DOHH2 (cell line): ENCODE results near the gene FGF9.

Experiments used
- H3F3A ChIP-seq: fragments of 200-600 bp; sonication (generic), shearing (Covaris generic); 2 replicates; pipeline ENCODE4 v1.6.0; 2016; ENCODE audit warnings: antibody characterized with exemption, mild to moderate bottlenecking; ENCODE audit not compliant: control insufficient read depth, insufficient read depth
- H3K27ac ChIP-seq: fragments of 200-600 bp; sonication (generic); 2 replicates; pipeline ENCODE4 v1.5.1; 2014; ENCODE audit warnings: low read depth, mild to moderate bottlenecking, low read length, moderate library complexity
- H3K27me3 ChIP-seq: fragments of 200-600 bp; sonication (generic); 2 replicates; pipeline ENCODE4 v1.6.1; 2014; ENCODE audit warnings: mild to moderate bottlenecking, low read length, mixed read lengths; ENCODE audit not compliant: control insufficient read depth
- H3K36me3 ChIP-seq: fragments of 200-600 bp; sonication (generic); 2 replicates; pipeline ENCODE4 v1.6.1; 2014; ENCODE audit warnings: mild to moderate bottlenecking, low read length, moderate library complexity, mixed read lengths; ENCODE audit not compliant: control insufficient read depth
- H3K4me1 ChIP-seq: fragments of 200-600 bp; sonication (generic); 2 replicates; pipeline ENCODE4 v1.6.1; 2014; ENCODE audit warnings: mild to moderate bottlenecking, low read length, mixed read lengths; ENCODE audit not compliant: control insufficient read depth
- H3K4me2 ChIP-seq: fragments of 200-600 bp; sonication (generic); 2 replicates; pipeline ENCODE4 v1.6.0; 2014; ENCODE audit warnings: mild to moderate bottlenecking, low read length, moderate library complexity
- H3K4me3 ChIP-seq: fragments of 200-600 bp; sonication (generic); 2 replicates; pipeline ENCODE4 v1.5.1; 2014; ENCODE audit warnings: mild to moderate bottlenecking, low read length, mixed read lengths
- H3K79me2 ChIP-seq: fragments of 200-600 bp; sonication (generic); 2 replicates; pipeline ENCODE4 v1.6.1; 2014; ENCODE audit warnings: mild to moderate bottlenecking, low read length, mixed read lengths; ENCODE audit not compliant: control insufficient read depth
- H3K9me2 ChIP-seq: fragments of 200-600 bp; sonication (generic); replicated peaks from 2 replicates; pipeline ENCODE4 v1.6.1; 2014; ENCODE audit warnings: mild to moderate bottlenecking, low read length, mixed read lengths; ENCODE audit not compliant: control insufficient read depth
- H3K9me3 ChIP-seq: fragments of 200-600 bp; sonication (generic); 2 replicates; pipeline ENCODE4 v1.6.1; 2014; ENCODE audit warnings: antibody characterized with exemption, low read length, mixed read lengths; ENCODE audit not compliant: control insufficient read depth, insufficient read depth
- H4K20me1 ChIP-seq: fragments of 200-600 bp; sonication (generic); 2 replicates; pipeline ENCODE4 v1.6.0; 2014; ENCODE audit warnings: low read depth, mild to moderate bottlenecking, antibody characterized with exemption, low read length, moderate library complexity; ENCODE audit not compliant: control insufficient read depth, insufficient read depth
- CTCF ChIP-seq: fragments of 200-600 bp; sonication (generic); IDR thresholded peaks from one replicate; pipeline ENCODE4 v1.5.1; 2014; ENCODE audit warnings: antibody characterized with exemption, mild to moderate bottlenecking, low read depth, low read length; ENCODE audit not compliant: poor library complexity, severe bottlenecking
- EZH2phosphoT487 ChIP-seq: fragments of 200-600 bp; sonication (generic); IDR thresholded peaks from 2 replicates; pipeline ENCODE4 v1.6.1; 2017; ENCODE audit warnings: borderline replicate concordance, mild to moderate bottlenecking, antibody characterized with exemption, low read length, moderate library complexity, mixed read lengths

The FGF9 gene

GRCh38 chr13:21670006-21670882 is 629 bp upstream of the FGF9 start:
- H3K4me2 ChIP-seq: peak overlapping the region; percentile 99
- TF ChIP-seq CTCF: peak; percentile 58
- TF ChIP-seq EZH2phosphoT487: no peak
- peaks cover 51% of the 10 kb centered on the region for H3K4me1 ChIP-seq
- peak overlapping the region; percentile 79 for H3K4me3 ChIP-seq
- no peaks in the 10 kb centered on the region for H3F3A ChIP-seq
- H3K27ac ChIP-seq: no peak overlapping the region
- no peaks in the 10 kb centered on the region for H3K79me2 ChIP-seq
- H4K20me1 ChIP-seq: peaks cover 7% of the 10 kb centered on the region
- peaks cover 74% of the 10 kb centered on the region for H3K27me3 ChIP-seq
- no peaks in the 10 kb centered on the region for H3K9me3 ChIP-seq
- no peaks in the 10 kb centered on the region for H3K36me3 ChIP-seq
- H3K9me2 ChIP-seq: no peaks in the 10 kb centered on the region

- no peaks in the 10 kb centered on the region for H3K9me3 ChIP-seq
- peak overlapping the region; percentile 79 for H3K4me3 ChIP-seq
- TF ChIP-seq CTCF: no peak
- no peak; the same call in none of the 2 replicates for TF ChIP-seq EZH2phosphoT487
Observed at GRCh38 chr13:21671620-21672286, 880 bp downstream of the FGF9 start.

GRCh38 chr13:21672287-21672680 is 1.4 kb downstream of the FGF9 start:
- Histone ChIP-seq H3F3A (no peaks in the 10 kb centered on the region), H3K79me2 (no peaks in the 10 kb centered on the region), H3K27me3 (peaks cover 92% of the 10 kb centered on the region), H3K27ac (no peak overlapping the region), H3K4me2 (peak overlapping the region; percentile 99), H4K20me1 (peaks cover 7% of the 10 kb centered on the region), H3K9me2 (no peaks in the 10 kb centered on the region), H3K36me3 (no peaks in the 10 kb centered on the region), H3K4me1 (peaks cover 57% of the 10 kb centered on the region), H3K4me3 (no peak overlapping the region), H3K9me3 (no peaks in the 10 kb centered on the region)
- no peak for TF ChIP-seq EZH2phosphoT487
- no peak for TF ChIP-seq CTCF

More at GRCh38 chr13:21671620-21672286, 880 bp downstream of the FGF9 start:
- no peaks in the 10 kb centered on the region for H3F3A ChIP-seq
- peaks cover 7% of the 10 kb centered on the region for H4K20me1 ChIP-seq
- H3K36me3 ChIP-seq: no peaks in the 10 kb centered on the region
- no peaks in the 10 kb centered on the region for H3K79me2 ChIP-seq
- H3K4me2 ChIP-seq: peak overlapping the region; percentile 99
- H3K9me2 ChIP-seq: no peaks in the 10 kb centered on the region
- peaks cover 89% of the 10 kb centered on the region for H3K27me3 ChIP-seq
- no peak overlapping the region for H3K27ac ChIP-seq
- peaks cover 57% of the 10 kb centered on the region for H3K4me1 ChIP-seq
